ENCODE data around the gene ZNF524. TPM values are rescaled to one million over a fixed set of nuclear protein-coding genes. Genes with fewer than 3 reads are reported as not detected.

ZNF524 gene
- total RNA-seq, 2 experiments from 2014 or later: 21.9 to 25.2 TPM

- POLR2A ChIA-PET: interaction anchor here (0.6 to 2.8 kb wide), 8 partner anchors 10 to 365 kb away, joined by 3 to 27 read pairs (median 3); partner anchors contain the start of genes FIZ1, NAT14, PPP6R1 and ZNF865
- Mint-ChIP-seq H3K27me3 (ENCODE audit: low read depth) (peaks cover 13% of the 10 kb centered on the region), H3K27ac (peak within 1 kb of the TSS; percentile 98), H3K4me1 (ENCODE audit: low read depth) (peaks cover 57% of the 10 kb centered on the region), H3K9me3 (ENCODE audit: insufficient read depth) (peaks cover 4% of the 10 kb centered on the region), H3K36me3 (ENCODE audit: low read depth) (peaks cover 19% of the 10 kb centered on the region), H3K4me3 (peak within 1 kb of the TSS; percentile 85)
- CTCF ChIA-PET: interaction anchor here (0.8 to 7.1 kb wide), 11 partner anchors 9 to 370 kb away, joined by 3 to 59 read pairs (median 5); partner anchors contain the start of genes FIZ1 and ZNF865
- DNase-seq (peak; percentile 94), ATAC-seq (peak; percentile 62)
These were observed 24.3 kb downstream of the ZNF524 start, which contains the start of gene ZNF784 for GRCh38 chr19:55624109-55625003. Gene ZNF784 (minus strand): TSS chr19:55624566. CDS start chr19:55624561, 5 bp downstream.

- CTCF ChIA-PET: interaction anchor here (0.9 to 7.1 kb wide), 13 partner anchors 8 to 371 kb away, joined by 3 to 59 read pairs (median 6); partner anchors contain the start of genes FIZ1 and ZNF865
- Mint-ChIP-seq H3K4me3 (peak overlapping the region; percentile 85), H3K4me1 (ENCODE audit: low read depth) (peaks cover 53% of the 10 kb centered on the region), H3K9me3 (ENCODE audit: insufficient read depth) (peaks cover 4% of the 10 kb centered on the region), H3K36me3 (ENCODE audit: low read depth) (peaks cover 15% of the 10 kb centered on the region), H3K27me3 (ENCODE audit: low read depth) (peaks cover 13% of the 10 kb centered on the region), H3K27ac (peak overlapping the region; percentile 98)
- POLR2A ChIA-PET: interaction anchor here (0.6 to 2.8 kb wide), 9 partner anchors 10 to 685 kb away, joined by 3 to 27 read pairs (median 3); partner anchors contain the start of genes FIZ1, NAT14, PPP6R1 and ZNF865
- ATAC-seq (no peak), DNase-seq (no peak)
These were observed 24.9 kb downstream of the ZNF524 start for GRCh38 chr19:55625004-55625326.

GRCh38 chr19:55626350-55626749, 26.3 kb downstream of the ZNF524 start:
- Mint-ChIP-seq H3K27me3 (ENCODE audit: low read depth) (peaks cover 13% of the 10 kb centered on the region), H3K4me3 (peak overlapping the region; percentile 71), H3K36me3 (ENCODE audit: low read depth) (peaks cover 3% of the 10 kb centered on the region), H3K9me3 (ENCODE audit: insufficient read depth) (peaks cover 4% of the 10 kb centered on the region), H3K27ac (peak overlapping the region; percentile 87), H3K4me1 (ENCODE audit: low read depth) (peaks cover 39% of the 10 kb centered on the region)
- ChIA-PET CTCF (interaction anchor here (0.8 to 7.1 kb wide), 21 partner anchors 9 to 508 kb away, joined by 3 to 59 read pairs (median 4); partner anchors contain the start of genes ISOC2, TMEM238, U2AF2 and ZNF524), POLR2A (interaction anchor here (1.1 to 2.8 kb wide), 4 partner anchors 9 to 150 kb away, joined by 3 to 27 read pairs (median 7); partner anchors contain the start of genes FIZ1, ZNF524, ZNF628 and ZNF865)
- ATAC-seq (peak; percentile 73), DNase-seq (peak; percentile 84)

GRCh38 chr19:55632463-55632834, 32.4 kb downstream of the ZNF524 start:
- Mint-ChIP-seq H3K9me3 (ENCODE audit: insufficient read depth) (no peaks in the 10 kb centered on the region), H3K27me3 (ENCODE audit: low read depth) (peaks cover 9% of the 10 kb centered on the region), H3K36me3 (ENCODE audit: low read depth) (peaks cover 15% of the 10 kb centered on the region), H3K4me3 (no peak overlapping the region), H3K4me1 (ENCODE audit: low read depth) (peaks cover 53% of the 10 kb centered on the region), H3K27ac (peak overlapping the region; percentile 56)
- POLR2A ChIA-PET: interaction anchor here (0.6 to 1.6 kb wide), 8 partner anchors 10 to 225 kb away, joined by 3 to 5 read pairs (median 4); partner anchors contain the start of genes U2AF2 and UBE2S
- DNase-seq (peak; percentile 95), ATAC-seq (peak; percentile 42)
- CTCF ChIA-PET: interaction anchor here (0.6 to 4.9 kb wide), 35 partner anchors 9 to 701 kb away, joined by 3 to 46 read pairs (median 7); partner anchors contain the start of genes CCDC106, FIZ1, ISOC2 and TMEM238

GRCh38 chr19:55633861-55634260, 33.8 kb downstream of the ZNF524 start:
- H3K4me3 Mint-ChIP-seq: peak overlapping the region; percentile 100
- no peak for ATAC-seq
- peaks cover 59% of the 10 kb centered on the region for H3K4me1 Mint-ChIP-seq (ENCODE audit: low read depth)
- H3K27ac Mint-ChIP-seq: peak overlapping the region; percentile 80
- peaks cover 2% of the 10 kb centered on the region for H3K27me3 Mint-ChIP-seq (ENCODE audit: low read depth)
- POLR2A ChIA-PET: interaction anchor here (1.1 to 1.6 kb wide), 3 partner anchors 12 to 27 kb away, joined by 3 to 5 read pairs (median 4); no protein-coding TSS in a partner anchor
- DNase-seq: no peak
- H3K9me3 Mint-ChIP-seq (ENCODE audit: insufficient read depth): no peaks in the 10 kb centered on the region
- H3K36me3 Mint-ChIP-seq (ENCODE audit: low read depth): peaks cover 23% of the 10 kb centered on the region
- CTCF ChIA-PET: interaction anchor here (1.1 to 4.9 kb wide), 18 partner anchors 9 to 699 kb away, joined by 3 to 46 read pairs (median 10); partner anchors contain the start of genes CCDC106, FIZ1, U2AF2 and ZNF524

- CTCF ChIA-PET: interaction anchor here (0.9 to 4.9 kb wide), 4 partner anchors 9 to 29 kb away, joined by 4 to 46 read pairs (median 17); partner anchors contain the start of genes U2AF2 and ZNF865
- Mint-ChIP-seq H3K4me3 (peak overlapping the region; percentile 100), H3K4me1 (ENCODE audit: low read depth) (peaks cover 74% of the 10 kb centered on the region), H3K36me3 (ENCODE audit: low read depth) (peaks cover 28% of the 10 kb centered on the region), H3K9me3 (ENCODE audit: insufficient read depth) (no peaks in the 10 kb centered on the region), H3K27ac (peak overlapping the region; percentile 100), H3K27me3 (ENCODE audit: low read depth) (no peaks in the 10 kb centered on the region)
- no peak for DNase-seq
- no peak for ATAC-seq
- POLR2A ChIA-PET: interaction anchor here (0.7 to 2.7 kb wide), 8 partner anchors 8 to 54 kb away, joined by 3 to 8 read pairs (median 3); partner anchors contain the start of genes CCDC106, FIZ1, U2AF2 and ZNF784
These were observed 35.2 kb downstream of the ZNF524 start for GRCh38 chr19:55635334-55635717.

GRCh38 chr19:55635856-55636440, 35.9 kb downstream of the ZNF524 start:
- peaks cover 29% of the 10 kb centered on the region for H3K36me3 Mint-ChIP-seq (ENCODE audit: low read depth)
- peak overlapping the region; percentile 100 for H3K4me3 Mint-ChIP-seq
- ATAC-seq (no peak), DNase-seq (no peak)
- POLR2A ChIA-PET: interaction anchor here (0.7 to 2.7 kb wide), 5 partner anchors 9 to 37 kb away, joined by 3 to 8 read pairs (median 3); partner anchors contain the start of genes CCDC106 and FIZ1
- CTCF ChIA-PET: interaction anchor here (1.1 to 2.9 kb wide), 4 partner anchors 10 to 132 kb away, joined by 4 to 17 read pairs (median 10); partner anchors contain the start of gene U2AF2
- H3K27me3 Mint-ChIP-seq (ENCODE audit: low read depth): no peaks in the 10 kb centered on the region
- peak overlapping the region; percentile 100 for H3K27ac Mint-ChIP-seq
- H3K9me3 Mint-ChIP-seq (ENCODE audit: insufficient read depth): no peaks in the 10 kb centered on the region
- H3K4me1 Mint-ChIP-seq (ENCODE audit: low read depth): peaks cover 77% of the 10 kb centered on the region

- no peak for ATAC-seq
- H3K9me3 Mint-ChIP-seq (ENCODE audit: insufficient read depth): no peaks in the 10 kb centered on the region
- H3K27ac Mint-ChIP-seq: peak overlapping the region; percentile 100
- CTCF ChIA-PET: interaction anchor here (1.1 to 2.9 kb wide), 4 partner anchors 10 to 133 kb away, joined by 4 to 17 read pairs (median 8); partner anchors contain the start of gene U2AF2
- H3K4me3 Mint-ChIP-seq: peak overlapping the region; percentile 100
- H3K27me3 Mint-ChIP-seq (ENCODE audit: low read depth): no peaks in the 10 kb centered on the region
- POLR2A ChIA-PET: interaction anchor here (0.7 to 2.7 kb wide), 6 partner anchors 11 to 38 kb away, joined by 3 to 8 read pairs (median 4); partner anchors contain the start of genes CCDC106, FIZ1 and ZNF784
- H3K4me1 Mint-ChIP-seq (ENCODE audit: low read depth): peaks cover 76% of the 10 kb centered on the region
- no peak for DNase-seq
- H3K36me3 Mint-ChIP-seq (ENCODE audit: low read depth): peaks cover 29% of the 10 kb centered on the region
These were observed 36.6 kb downstream of the ZNF524 start for GRCh38 chr19:55636723-55637122.

- no peaks in the 10 kb centered on the region for H3K27me3 Mint-ChIP-seq (ENCODE audit: low read depth)
- H3K9me3 Mint-ChIP-seq (ENCODE audit: insufficient read depth): no peaks in the 10 kb centered on the region
- no peak for ATAC-seq
- ChIA-PET POLR2A (interaction anchor here (0.8 to 2.7 kb wide), 4 partner anchors 10 to 32 kb away, joined by 3 to 8 read pairs (median 4); partner anchors contain the start of genes CCDC106 and ZNF784), CTCF (interaction anchor here (0.6 to 2.9 kb wide), 5 partner anchors 10 to 134 kb away, joined by 3 to 17 read pairs (median 4); partner anchors contain the start of genes CCDC106 and U2AF2)
- H3K27ac Mint-ChIP-seq: peak overlapping the region; percentile 6
- peaks cover 31% of the 10 kb centered on the region for H3K36me3 Mint-ChIP-seq (ENCODE audit: low read depth)
- H3K4me3 Mint-ChIP-seq: no peak overlapping the region
- no peak for DNase-seq
- peaks cover 73% of the 10 kb centered on the region for H3K4me1 Mint-ChIP-seq (ENCODE audit: low read depth)
These were observed 37.4 kb downstream of the ZNF524 start for GRCh38 chr19:55637534-55637933.

- peak; percentile 78 for DNase-seq
- H3K4me3 Mint-ChIP-seq: peak overlapping the region; percentile 31
- no peaks in the 10 kb centered on the region for H3K9me3 Mint-ChIP-seq (ENCODE audit: insufficient read depth)
- ChIA-PET CTCF (interaction anchor here (0.6 to 1.9 kb wide), 10 partner anchors 9 to 124 kb away, joined by 3 to 14 read pairs (median 3); partner anchors contain the start of genes CCDC106, FIZ1 and U2AF2), POLR2A (interaction anchor here (1.0 kb wide), 1 partner anchor 9 kb away, joined by 3 read pairs; no protein-coding TSS in a partner anchor)
- ATAC-seq: peak; percentile 10
- H3K36me3 Mint-ChIP-seq (ENCODE audit: low read depth): peaks cover 37% of the 10 kb centered on the region
- no peaks in the 10 kb centered on the region for H3K27me3 Mint-ChIP-seq (ENCODE audit: low read depth)
- peak overlapping the region; percentile 82 for H3K27ac Mint-ChIP-seq
- peaks cover 73% of the 10 kb centered on the region for H3K4me1 Mint-ChIP-seq (ENCODE audit: low read depth)
These were observed 38.8 kb downstream of the ZNF524 start for GRCh38 chr19:55638864-55639359.

Data from activated CD8-positive, alpha-beta T cell treated with anti-CD3 and anti-CD28 coated beads, Interleukin-2, amount 10 ng/mL, durations not matched to agents 7 days and 5 days (primary cell).